Chondrocyte (in vitro differentiated cells): ENCODE results near the gene ELSPBP1. TPM values are rescaled to one million over a fixed set of nuclear protein-coding genes. Genes with fewer than 3 reads are reported as not detected.

Source experiments
- DNase-seq: peaks from one replicate; pipeline ENCODE4 v3.0.0; 2021; ENCODE audit warnings: mixed read lengths, low spot score
- H3K27ac Mint-ChIP-seq: one replicate; pipeline ENCODE4 v1.8.0; 2021; ENCODE audit warnings: mild to moderate bottlenecking, moderate library complexity, mixed read lengths; ENCODE audit not compliant: unreplicated experiment
- H3K27me3 Mint-ChIP-seq: 2 replicates; pipeline ENCODE4 v1.8.0; 2021; ENCODE audit warnings: low read depth, mixed read lengths
- H3K36me3 Mint-ChIP-seq: 2 replicates; pipeline ENCODE4 v1.8.0; 2021; ENCODE audit warnings: low read depth, mixed read lengths
- H3K4me1 Mint-ChIP-seq: 2 replicates; pipeline ENCODE4 v1.8.0; 2021; ENCODE audit warnings: low read depth, mild to moderate bottlenecking, mixed read lengths
- H3K4me3 Mint-ChIP-seq: one replicate; pipeline ENCODE4 v1.8.0; 2021; ENCODE audit warnings: mild to moderate bottlenecking, moderate library complexity, mixed read lengths; ENCODE audit not compliant: unreplicated experiment
- H3K9me3 Mint-ChIP-seq: 2 replicates; pipeline ENCODE4 v1.8.0; 2021; ENCODE audit warnings: low read depth, mixed read lengths
- total RNA-seq: library from RNA; stranded (reverse); gene quantifications from 3 replicates; pipeline ENCODE4 v1.2.1, GENCODE V29; 2021
- TF ChIP-seq, protein P1 (sequence below): fragments of 200-600 bp; sonication (generic); IDR thresholded peaks from 2 replicates; pipeline ENCODE4 v1.5.0; 2021; ENCODE audit warnings: antibody characterized with exemption, mild to moderate bottlenecking, moderate library complexity

ELSPBP1 gene
- total RNA-seq, 1 donor from 2014 or later: not detected

DNA sequence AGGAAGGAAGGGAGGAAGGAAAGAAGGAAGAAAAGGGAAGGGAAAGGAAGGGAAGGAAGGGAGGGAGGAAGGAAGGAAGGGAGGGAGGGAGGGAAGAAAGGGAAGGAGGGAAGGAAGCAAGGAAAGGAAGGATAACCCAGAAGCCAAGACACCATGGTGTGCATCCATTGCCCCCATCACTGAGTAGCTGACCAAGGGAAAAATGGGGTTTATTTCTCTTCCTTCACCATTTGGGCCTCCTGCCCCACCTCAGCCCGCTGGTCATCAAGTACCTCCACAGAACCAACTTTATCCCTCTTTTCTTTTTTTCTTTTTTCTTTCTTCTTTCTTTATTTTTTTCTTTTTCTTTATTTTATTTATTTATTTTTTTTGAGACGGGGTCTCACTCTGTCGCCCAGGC, 29.1 kb downstream of the ELSPBP1 start:
- DNase-seq: no peak
- peaks cover 2% of the 10 kb centered on the region for H3K36me3 Mint-ChIP-seq
- peaks cover 39% of the 10 kb centered on the region for H3K27me3 Mint-ChIP-seq
- no peaks in the 10 kb centered on the region for H3K4me1 Mint-ChIP-seq
- H3K27ac Mint-ChIP-seq: no peak overlapping the region
- no peaks in the 10 kb centered on the region for H3K9me3 Mint-ChIP-seq
- H3K4me3 Mint-ChIP-seq: no peak overlapping the region
- TF ChIP-seq, protein P1, sequence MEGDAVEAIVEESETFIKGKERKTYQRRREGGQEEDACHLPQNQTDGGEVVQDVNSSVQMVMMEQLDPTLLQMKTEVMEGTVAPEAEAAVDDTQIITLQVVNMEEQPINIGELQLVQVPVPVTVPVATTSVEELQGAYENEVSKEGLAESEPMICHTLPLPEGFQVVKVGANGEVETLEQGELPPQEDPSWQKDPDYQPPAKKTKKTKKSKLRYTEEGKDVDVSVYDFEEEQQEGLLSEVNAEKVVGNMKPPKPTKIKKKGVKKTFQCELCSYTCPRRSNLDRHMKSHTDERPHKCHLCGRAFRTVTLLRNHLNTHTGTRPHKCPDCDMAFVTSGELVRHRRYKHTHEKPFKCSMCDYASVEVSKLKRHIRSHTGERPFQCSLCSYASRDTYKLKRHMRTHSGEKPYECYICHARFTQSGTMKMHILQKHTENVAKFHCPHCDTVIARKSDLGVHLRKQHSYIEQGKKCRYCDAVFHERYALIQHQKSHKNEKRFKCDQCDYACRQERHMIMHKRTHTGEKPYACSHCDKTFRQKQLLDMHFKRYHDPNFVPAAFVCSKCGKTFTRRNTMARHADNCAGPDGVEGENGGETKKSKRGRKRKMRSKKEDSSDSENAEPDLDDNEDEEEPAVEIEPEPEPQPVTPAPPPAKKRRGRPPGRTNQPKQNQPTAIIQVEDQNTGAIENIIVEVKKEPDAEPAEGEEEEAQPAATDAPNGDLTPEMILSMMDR: no peak

DNA sequence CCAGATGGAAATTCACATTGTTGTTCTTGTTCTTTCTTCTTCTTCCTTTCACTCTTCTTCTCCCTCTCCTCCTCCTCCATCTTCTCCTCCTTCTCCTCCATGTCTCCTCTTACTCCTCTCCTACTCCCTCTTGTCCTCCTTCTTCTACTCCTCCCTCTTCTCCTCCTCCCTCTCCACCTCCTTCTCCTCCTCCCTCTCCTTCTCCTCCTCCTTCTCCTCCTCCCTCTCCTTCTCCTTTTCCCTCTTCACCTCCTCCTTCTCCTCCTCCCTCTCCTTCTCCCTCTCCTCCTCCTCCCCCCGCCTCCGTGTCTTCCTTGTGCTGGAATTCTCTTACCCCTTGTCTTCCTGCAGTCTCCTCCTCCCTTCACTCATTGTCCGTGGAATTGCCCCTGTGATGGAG, 31.0 kb downstream of the ELSPBP1 start:
- no peaks in the 10 kb centered on the region for H3K36me3 Mint-ChIP-seq
- no peak overlapping the region for H3K4me3 Mint-ChIP-seq
- no peaks in the 10 kb centered on the region for H3K4me1 Mint-ChIP-seq
- TF ChIP-seq, protein P1: no peak
- H3K27me3 Mint-ChIP-seq: peaks cover 39% of the 10 kb centered on the region
- no peak overlapping the region for H3K27ac Mint-ChIP-seq
- no peak for DNase-seq
- H3K9me3 Mint-ChIP-seq: no peaks in the 10 kb centered on the region

DNA sequence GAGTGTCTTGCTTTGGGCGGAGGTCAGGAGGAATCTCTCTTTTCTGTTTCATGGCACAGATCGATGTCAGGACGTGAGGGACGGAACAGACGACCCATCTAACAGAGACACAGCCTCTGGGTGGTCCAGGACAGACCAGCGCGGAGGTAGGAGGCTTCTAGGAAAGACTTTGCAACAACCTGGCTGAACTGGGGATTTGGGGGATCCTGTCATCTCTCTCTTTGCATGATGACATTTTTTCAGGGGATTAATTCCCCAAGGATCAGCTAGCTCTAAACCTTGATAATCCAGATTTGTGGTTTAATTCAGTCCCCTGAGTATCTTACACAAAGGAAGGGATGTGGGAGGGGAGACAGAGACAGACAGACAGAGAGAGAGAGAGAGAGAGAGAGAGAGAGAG, 35.0 kb downstream of the ELSPBP1 start:
- TF ChIP-seq, protein P1: no peak
- no peak for DNase-seq
- H3K27ac Mint-ChIP-seq: no peak overlapping the region
- H3K27me3 Mint-ChIP-seq: peaks cover 34% of the 10 kb centered on the region
- H3K9me3 Mint-ChIP-seq: no peaks in the 10 kb centered on the region
- no peaks in the 10 kb centered on the region for H3K4me1 Mint-ChIP-seq
- no peaks in the 10 kb centered on the region for H3K36me3 Mint-ChIP-seq
- H3K4me3 Mint-ChIP-seq: no peak overlapping the region

DNA sequence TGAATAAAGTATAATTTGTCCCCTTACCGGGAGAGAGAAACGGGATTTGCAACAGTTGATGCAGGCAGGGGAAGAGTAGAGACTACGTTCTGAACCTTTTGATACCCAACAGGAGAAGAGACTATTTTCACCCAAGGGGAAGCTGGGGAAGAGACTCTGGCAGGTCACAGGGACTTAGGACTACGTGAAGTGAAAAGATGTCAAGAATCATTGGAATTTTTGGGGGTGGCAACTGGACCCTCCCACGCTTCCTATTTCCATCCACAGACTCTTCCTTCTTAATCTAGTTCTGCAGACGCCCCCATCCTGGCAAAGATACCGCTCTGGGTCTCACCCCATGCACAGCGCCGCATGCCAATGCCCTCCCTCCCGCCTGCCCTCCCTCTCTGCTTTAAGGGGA, 35.6 kb downstream of the ELSPBP1 start:
- no peak for DNase-seq
- H3K27ac Mint-ChIP-seq: no peak overlapping the region
- no peak overlapping the region for H3K4me3 Mint-ChIP-seq
- peaks cover 28% of the 10 kb centered on the region for H3K27me3 Mint-ChIP-seq
- H3K9me3 Mint-ChIP-seq: no peaks in the 10 kb centered on the region
- TF ChIP-seq, protein P1: no peak
- no peaks in the 10 kb centered on the region for H3K36me3 Mint-ChIP-seq
- no peaks in the 10 kb centered on the region for H3K4me1 Mint-ChIP-seq

DNA sequence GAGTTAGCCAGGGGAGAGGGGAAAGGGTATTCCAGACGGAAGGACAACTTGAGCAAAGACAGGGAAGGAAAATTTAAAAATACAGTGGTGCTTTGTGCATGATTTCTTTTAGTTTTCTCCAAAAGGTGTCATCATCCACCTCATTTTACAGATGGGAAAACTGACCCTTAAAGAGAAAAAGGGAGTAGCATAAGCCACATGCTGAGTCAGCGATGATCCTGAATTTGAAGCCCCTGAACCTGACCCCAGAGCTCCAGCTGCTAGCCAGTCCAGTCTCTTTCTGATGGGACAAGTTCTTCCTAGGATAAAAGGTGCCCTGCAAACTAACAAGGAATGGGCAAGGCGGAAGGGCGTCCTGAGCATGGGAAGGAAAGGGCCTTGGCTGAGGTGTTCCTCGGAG, 39.2 kb downstream of the ELSPBP1 start:
- H3K27ac Mint-ChIP-seq: no peak overlapping the region
- peaks cover 15% of the 10 kb centered on the region for H3K27me3 Mint-ChIP-seq
- H3K4me1 Mint-ChIP-seq: no peaks in the 10 kb centered on the region
- peaks cover 8% of the 10 kb centered on the region for H3K9me3 Mint-ChIP-seq
- no peaks in the 10 kb centered on the region for H3K36me3 Mint-ChIP-seq
- TF ChIP-seq, protein P1: no peak
- H3K4me3 Mint-ChIP-seq: no peak overlapping the region
- no peak for DNase-seq
